Measurements from ENCODE around the gene LYRM2. TPM values are rescaled to one million over a fixed set of nuclear protein-coding genes. Genes with fewer than 3 reads are reported as not detected.
A peak's percentile ranks its signal among the peaks of the same experiment; 100 is the strongest.

The LYRM2 gene
- total RNA-seq, 6 experiments from 2014 or later: 10.8 to 16.3 (median 12.8) TPM

DNA sequence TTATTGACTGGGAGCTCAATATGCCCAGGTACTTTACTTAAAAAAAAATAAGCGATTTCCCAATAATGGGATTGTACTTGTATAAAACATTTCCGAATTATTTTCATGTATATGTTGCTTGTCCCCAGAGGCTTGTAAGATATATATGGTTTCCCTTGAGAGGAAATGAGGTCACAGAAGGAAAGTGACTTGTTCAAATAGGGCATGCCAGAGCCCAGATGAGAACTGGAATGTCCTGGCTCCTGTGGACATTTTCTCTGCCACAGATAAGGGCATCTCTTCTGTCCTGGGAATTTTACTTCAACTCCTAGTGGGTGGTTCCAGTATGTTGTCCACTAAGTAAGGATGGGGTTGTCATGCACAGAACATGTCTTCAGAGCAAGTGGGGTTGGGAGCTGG, 63.0 kb downstream of the LYRM2 start:
- H3K36me3 ChIP-seq: no peaks in the 10 kb centered on the region
- no peaks in the 10 kb centered on the region for H3K27me3 ChIP-seq
- WGBS (ENCODE audit: insufficient coverage, low coverage, low lambda C conversion rate, missing lambda C conversion rate): 90% methylated on average over 2 of the region's 2 CpGs
- H3K27ac ChIP-seq: no peak overlapping the region
- H3K4me1 ChIP-seq: no peaks in the 10 kb centered on the region
- intact Hi-C loops (cut with DNase I): no loop called here
- ATAC-seq (no peak), DNase-seq (no peak)
- H3K4me3 ChIP-seq: no peak overlapping the region
- H3K9me3 ChIP-seq: no peaks in the 10 kb centered on the region
- TF ChIP-seq, protein P1, sequence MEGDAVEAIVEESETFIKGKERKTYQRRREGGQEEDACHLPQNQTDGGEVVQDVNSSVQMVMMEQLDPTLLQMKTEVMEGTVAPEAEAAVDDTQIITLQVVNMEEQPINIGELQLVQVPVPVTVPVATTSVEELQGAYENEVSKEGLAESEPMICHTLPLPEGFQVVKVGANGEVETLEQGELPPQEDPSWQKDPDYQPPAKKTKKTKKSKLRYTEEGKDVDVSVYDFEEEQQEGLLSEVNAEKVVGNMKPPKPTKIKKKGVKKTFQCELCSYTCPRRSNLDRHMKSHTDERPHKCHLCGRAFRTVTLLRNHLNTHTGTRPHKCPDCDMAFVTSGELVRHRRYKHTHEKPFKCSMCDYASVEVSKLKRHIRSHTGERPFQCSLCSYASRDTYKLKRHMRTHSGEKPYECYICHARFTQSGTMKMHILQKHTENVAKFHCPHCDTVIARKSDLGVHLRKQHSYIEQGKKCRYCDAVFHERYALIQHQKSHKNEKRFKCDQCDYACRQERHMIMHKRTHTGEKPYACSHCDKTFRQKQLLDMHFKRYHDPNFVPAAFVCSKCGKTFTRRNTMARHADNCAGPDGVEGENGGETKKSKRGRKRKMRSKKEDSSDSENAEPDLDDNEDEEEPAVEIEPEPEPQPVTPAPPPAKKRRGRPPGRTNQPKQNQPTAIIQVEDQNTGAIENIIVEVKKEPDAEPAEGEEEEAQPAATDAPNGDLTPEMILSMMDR (IDR thresholded peaks at IDR 0.05): no peak
- TF ChIP-seq POLR2A (IDR thresholded peaks at IDR 0.05): no peak

DNA sequence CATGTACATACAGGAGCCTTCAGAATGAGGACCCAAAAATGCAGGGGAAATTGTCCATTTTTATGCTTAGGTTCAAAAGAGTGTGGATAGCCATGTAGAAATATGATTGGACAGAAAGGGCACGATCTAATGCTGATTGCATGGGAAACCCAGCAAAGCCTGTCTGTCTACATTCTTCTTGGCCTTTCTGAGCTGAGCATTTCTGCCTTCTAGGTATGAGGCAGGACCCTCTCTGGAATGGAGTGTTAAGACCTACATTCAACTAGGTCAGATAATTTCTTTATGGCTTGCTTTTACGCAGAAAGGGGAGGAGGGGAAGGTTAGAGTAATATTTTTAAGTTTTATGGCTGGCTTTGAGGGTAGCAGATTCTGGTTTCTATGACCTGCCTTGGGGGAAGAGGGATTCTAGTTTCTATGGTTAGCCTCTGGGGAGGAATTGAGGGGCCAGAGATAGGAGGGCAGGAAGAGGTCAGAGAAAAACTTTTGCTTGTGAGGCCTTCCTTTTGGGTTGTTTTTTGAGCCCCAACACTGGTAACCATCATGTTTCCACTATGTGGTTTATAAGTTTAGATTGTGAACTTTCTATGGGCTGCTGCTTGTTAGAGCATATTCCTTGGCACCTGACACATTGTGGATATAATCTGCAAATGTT, 63.5 kb downstream of the LYRM2 start:
- DNase-seq (no peak), ATAC-seq (no peak)
- intact Hi-C loops (cut with DNase I): no loop called here
- Histone ChIP-seq H3K4me1 (no peaks in the 10 kb centered on the region), H3K36me3 (no peaks in the 10 kb centered on the region), H3K4me3 (no peak overlapping the region), H3K9me3 (no peaks in the 10 kb centered on the region), H3K27ac (no peak overlapping the region), H3K27me3 (no peaks in the 10 kb centered on the region)
- 93% methylated on average over 2 of the region's 2 CpGs for WGBS (ENCODE audit: insufficient coverage, low coverage, low lambda C conversion rate, missing lambda C conversion rate)
- TF ChIP-seq, protein P1 (IDR thresholded peaks at IDR 0.05): no peak
- no peak for TF ChIP-seq POLR2A (IDR thresholded peaks at IDR 0.05)

DNA sequence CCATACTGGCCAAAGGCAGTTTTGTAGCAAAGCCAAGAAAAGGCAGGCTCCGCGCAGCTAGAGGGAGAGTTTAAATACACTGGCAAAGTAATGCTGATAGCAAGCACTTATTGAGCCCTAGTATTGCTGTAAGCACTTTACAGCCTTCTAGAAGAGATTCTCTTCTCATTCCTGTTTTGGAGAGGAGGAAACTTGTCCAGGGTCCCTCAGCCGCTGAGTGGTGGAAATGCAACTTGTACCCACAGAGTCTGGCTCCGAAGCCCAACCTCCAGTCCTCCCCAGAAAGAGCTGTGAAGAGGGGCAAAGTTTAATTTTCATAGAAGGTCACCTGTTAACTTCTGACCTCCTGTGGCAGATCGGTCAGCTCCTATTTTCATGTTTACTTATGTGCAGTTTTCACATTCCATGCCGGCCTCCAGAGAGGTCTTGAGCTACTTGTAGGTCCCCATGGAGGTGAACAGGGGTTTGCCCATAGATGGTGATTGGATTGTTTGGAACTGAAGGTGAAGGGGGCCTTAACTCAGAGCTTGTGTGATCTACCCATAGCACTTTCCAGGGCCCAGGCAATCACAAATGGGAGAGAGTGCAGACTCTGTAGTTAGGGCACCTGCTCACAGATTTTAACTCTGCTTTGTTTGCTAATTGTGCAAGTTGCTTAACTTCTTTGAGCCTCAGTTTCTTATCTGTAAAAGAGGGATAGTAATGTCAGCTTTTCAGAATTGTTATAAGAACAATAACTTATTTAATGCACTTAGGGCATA, 70.7 kb downstream of the LYRM2 start:
- no peaks in the 10 kb centered on the region for H3K36me3 ChIP-seq
- peak in 2 of 3 donors; percentile 56 to 64 for DNase-seq
- H3K9me3 ChIP-seq: no peaks in the 10 kb centered on the region
- ATAC-seq: peak; percentile 87 to 89 (median 88)
- 45% methylated on average over 5 of the region's 6 CpGs for WGBS (ENCODE audit: insufficient coverage, low coverage, low lambda C conversion rate, missing lambda C conversion rate)
- intact Hi-C loops (cut with DNase I): no loop called here
- H3K4me3 ChIP-seq: peak overlapping the region in 2 of 3 donors; percentile 0 to 12
- peaks cover 0 to 24% (median 8%) of the 10 kb centered on the region in 4 donors for H3K4me1 ChIP-seq
- peak overlapping the region in 2 of 3 donors; percentile 11 to 43 for H3K27ac ChIP-seq
- H3K27me3 ChIP-seq: no peaks in the 10 kb centered on the region
- TF ChIP-seq POLR2A (IDR thresholded peaks at IDR 0.05): no peak
- TF ChIP-seq, protein P1 (IDR thresholded peaks at IDR 0.05): no peak

DNA sequence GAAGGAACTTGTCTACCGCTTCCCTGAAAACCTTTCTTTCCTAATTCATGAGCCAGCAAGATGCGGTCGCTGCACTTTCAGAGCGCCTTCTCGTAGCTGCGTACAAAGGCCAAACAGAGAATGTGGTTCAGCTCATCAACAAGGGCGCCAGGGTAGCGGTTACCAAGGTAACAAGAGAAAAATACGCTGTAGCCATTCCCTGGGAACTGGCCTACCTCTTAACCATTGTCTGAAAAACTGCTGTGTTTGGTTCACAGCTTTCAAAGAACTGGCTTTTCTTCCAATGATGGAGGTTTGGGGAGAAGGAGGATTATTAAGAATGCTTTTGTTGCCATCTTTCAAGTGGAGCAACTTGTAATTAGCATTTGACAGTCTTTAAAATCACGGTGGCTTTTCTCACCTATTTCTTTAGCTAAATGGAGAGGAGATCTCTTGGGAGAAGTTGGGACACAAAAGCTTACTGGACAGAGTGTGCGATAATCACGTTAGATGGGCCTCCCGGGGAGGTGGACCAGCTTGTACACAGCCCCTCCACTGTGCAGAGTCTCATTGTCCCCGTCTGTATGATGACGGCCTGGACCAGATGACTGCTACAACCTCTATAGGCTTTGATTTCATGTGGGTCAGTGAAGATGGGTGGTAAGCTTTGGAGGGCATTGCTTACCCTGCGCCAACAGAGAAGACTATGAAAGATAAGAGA, 71.5 kb downstream of the LYRM2 start:
- Histone ChIP-seq H3K4me3 (no peak overlapping the region), H3K27ac (peak overlapping the region in 1 of 3 donors; percentile 11), H3K27me3 (no peaks in the 10 kb centered on the region), H3K4me1 (peaks cover 0 to 24% (median 8%) of the 10 kb centered on the region in 4 donors), H3K9me3 (no peaks in the 10 kb centered on the region), H3K36me3 (no peaks in the 10 kb centered on the region)
- TF ChIP-seq, protein P1 (IDR thresholded peaks at IDR 0.05): no peak
- TF ChIP-seq POLR2A (IDR thresholded peaks at IDR 0.05): no peak
- intact Hi-C loops (cut with DNase I): no loop called here
- ATAC-seq (peak in 1 of 4 donors; percentile 5), DNase-seq (no peak)
- WGBS (ENCODE audit: insufficient coverage, low coverage, low lambda C conversion rate, missing lambda C conversion rate): 85% methylated on average over 14 of the region's 16 CpGs

Data from right lobe of liver (tissue), 6 donors.